ENCODE measurements around the gene SPATS2. TPM values are rescaled to one million over a fixed set of nuclear protein-coding genes. Genes with fewer than 3 reads are reported as not detected.

Gene SPATS2
- polyA plus RNA-seq, 1 of the 3 experiments (the other 2 are of a cell fraction), result 72.9 TPM

GRCh38 chr12:49501895-49502294, 134.6 kb downstream of the SPATS2 start (continued):
- TF ChIP-seq RCOR1 (IDR thresholded peaks at IDR 0.05; ENCODE audit: low read length) (no peak), TEAD4 (IDR thresholded peaks at IDR 0.05; ENCODE audit: borderline replicate concordance, insufficient read depth) (no peak), SIN3A (IDR thresholded peaks at IDR 0.05; ENCODE audit: borderline replicate concordance, low read depth, low read length) (no peak), USF1 (IDR thresholded peaks at IDR 0.05; ENCODE audit: borderline replicate concordance, low read depth) (no peak), GATA2 (CRISPR knock-in tag; IDR thresholded peaks at IDR 0.05) (no peak), GABPA (IDR thresholded peaks at IDR 0.05; ENCODE audit: low read depth) (no peak)
- TF ChIP-seq, protein P1, sequence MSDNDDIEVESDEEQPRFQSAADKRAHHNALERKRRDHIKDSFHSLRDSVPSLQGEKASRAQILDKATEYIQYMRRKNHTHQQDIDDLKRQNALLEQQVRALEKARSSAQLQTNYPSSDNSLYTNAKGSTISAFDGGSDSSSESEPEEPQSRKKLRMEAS (IDR thresholded peaks at IDR 0.05; ENCODE audit: low read depth), result no peak
- TF ChIP-seq, protein P2, sequence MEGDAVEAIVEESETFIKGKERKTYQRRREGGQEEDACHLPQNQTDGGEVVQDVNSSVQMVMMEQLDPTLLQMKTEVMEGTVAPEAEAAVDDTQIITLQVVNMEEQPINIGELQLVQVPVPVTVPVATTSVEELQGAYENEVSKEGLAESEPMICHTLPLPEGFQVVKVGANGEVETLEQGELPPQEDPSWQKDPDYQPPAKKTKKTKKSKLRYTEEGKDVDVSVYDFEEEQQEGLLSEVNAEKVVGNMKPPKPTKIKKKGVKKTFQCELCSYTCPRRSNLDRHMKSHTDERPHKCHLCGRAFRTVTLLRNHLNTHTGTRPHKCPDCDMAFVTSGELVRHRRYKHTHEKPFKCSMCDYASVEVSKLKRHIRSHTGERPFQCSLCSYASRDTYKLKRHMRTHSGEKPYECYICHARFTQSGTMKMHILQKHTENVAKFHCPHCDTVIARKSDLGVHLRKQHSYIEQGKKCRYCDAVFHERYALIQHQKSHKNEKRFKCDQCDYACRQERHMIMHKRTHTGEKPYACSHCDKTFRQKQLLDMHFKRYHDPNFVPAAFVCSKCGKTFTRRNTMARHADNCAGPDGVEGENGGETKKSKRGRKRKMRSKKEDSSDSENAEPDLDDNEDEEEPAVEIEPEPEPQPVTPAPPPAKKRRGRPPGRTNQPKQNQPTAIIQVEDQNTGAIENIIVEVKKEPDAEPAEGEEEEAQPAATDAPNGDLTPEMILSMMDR (IDR thresholded peaks at IDR 0.05), result no peak
- TF ChIP-seq, protein P3, sequence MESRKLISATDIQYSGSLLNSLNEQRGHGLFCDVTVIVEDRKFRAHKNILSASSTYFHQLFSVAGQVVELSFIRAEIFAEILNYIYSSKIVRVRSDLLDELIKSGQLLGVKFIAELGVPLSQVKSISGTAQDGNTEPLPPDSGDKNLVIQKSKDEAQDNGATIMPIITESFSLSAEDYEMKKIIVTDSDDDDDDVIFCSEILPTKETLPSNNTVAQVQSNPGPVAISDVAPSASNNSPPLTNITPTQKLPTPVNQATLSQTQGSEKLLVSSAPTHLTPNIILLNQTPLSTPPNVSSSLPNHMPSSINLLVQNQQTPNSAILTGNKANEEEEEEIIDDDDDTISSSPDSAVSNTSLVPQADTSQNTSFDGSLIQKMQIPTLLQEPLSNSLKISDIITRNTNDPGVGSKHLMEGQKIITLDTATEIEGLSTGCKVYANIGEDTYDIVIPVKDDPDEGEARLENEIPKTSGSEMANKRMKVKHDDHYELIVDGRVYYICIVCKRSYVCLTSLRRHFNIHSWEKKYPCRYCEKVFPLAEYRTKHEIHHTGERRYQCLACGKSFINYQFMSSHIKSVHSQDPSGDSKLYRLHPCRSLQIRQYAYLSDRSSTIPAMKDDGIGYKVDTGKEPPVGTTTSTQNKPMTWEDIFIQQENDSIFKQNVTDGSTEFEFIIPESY (IDR thresholded peaks at IDR 0.05; ENCODE audit: borderline replicate concordance, low read depth), result no peak

GRCh38 chr12:49502590-49502989, 135.3 kb downstream of the SPATS2 start:
- whole genome bisulfite sequencing (ENCODE audit: low lambda C conversion rate), result 100% methylated on average over 1 of the region's 1 CpG
- POLR2A ChIA-PET, result no interaction called here

More at GRCh38 chr12:49502590-49502989, 135.3 kb downstream of the SPATS2 start:
- peak overlapping the region in 1 of 2 experiments; percentile 90; a peak in 3 of 4 replicates for H3K27ac ChIP-seq (ENCODE audit: low read depth in 2 of 2, low read length in 1 of 2)
- no peak for DNase-seq
- TF ChIP-seq MXI1 (IDR thresholded peaks at IDR 0.05; ENCODE audit: low read depth, low read length) (no peak), NRF1 (IDR thresholded peaks at IDR 0.05; ENCODE audit: low read depth, low read length) (no peak), TCF12 (IDR thresholded peaks at IDR 0.05) (peak; percentile 45; the same call in 1 of the 2 replicates), NFIC (IDR thresholded peaks at IDR 0.05; ENCODE audit: borderline replicate concordance) (0 out of 2 replicates have a peak, but pooled peaks have one; percentile 39), JUND (IDR thresholded peaks at IDR 0.05) (0 out of 2 replicates have a peak, but pooled peaks have one; percentile 11), TEAD4 (IDR thresholded peaks at IDR 0.05; ENCODE audit: borderline replicate concordance, insufficient read depth) (no peak), PBX3 (IDR thresholded peaks at IDR 0.05) (peak; percentile 22; the same call in 1 of the 2 replicates)
- TF ChIP-seq, protein P3 (IDR thresholded peaks at IDR 0.05; ENCODE audit: borderline replicate concordance, low read depth), result no peak
- peaks cover 11% of the 10 kb centered on the region; the same call in 1 of the 2 replicates for H3K79me2 ChIP-seq (ENCODE audit: insufficient read depth)
- peaks cover 69% of the 10 kb centered on the region for H3F3A ChIP-seq (replicated peaks; ENCODE audit: insufficient read depth)
- H3K4me2 ChIP-seq, result no peak overlapping the region; the same call in 1 of the 2 replicates
- CTCF ChIA-PET, result interaction anchor here (0.6 to 3.6 kb wide), 3 partner anchors 12 to 1224 kb away, joined by 3 to 17 read pairs (median 6); no protein-coding TSS in a partner anchor
- no peaks in the 10 kb centered on the region for H3K9me3 ChIP-seq
- H3K36me3 ChIP-seq (replicated peaks in 1 of 2; ENCODE audit: control insufficient read depth in 1 of 2, insufficient read depth in 2 of 2, low read length in 1 of 2), result peaks cover 15 to 65% of the 10 kb centered on the region in 2 experiments
- H2AFZ ChIP-seq (ENCODE audit: low read depth), result no peak overlapping the region
- H3K9ac ChIP-seq, result no peak overlapping the region
- peaks cover 0 to 50% of the 10 kb centered on the region in 2 experiments; a peak in 2 of 4 replicates for H3K4me1 ChIP-seq (ENCODE audit: control insufficient read depth in 1 of 2, insufficient read depth in 2 of 2, low read depth in 1 of 2, low read length in 1 of 2)
- no peaks in the 10 kb centered on the region for H3K27me3 ChIP-seq (ENCODE audit: insufficient read depth)
- no peaks in the 10 kb centered on the region for H3K9me2 ChIP-seq
- no peak overlapping the region for H3K4me3 ChIP-seq (ENCODE audit: low read depth in 2 of 2, low read length in 1 of 2)
- no peaks in the 10 kb centered on the region for H4K20me1 ChIP-seq (ENCODE audit: insufficient read depth)
